Tibial nerve (tissue), 4 donors: ENCODE results near the gene PARP16.

Source experiments
- EP300 ChIP-seq, 2 donors: sonication (generic); formaldehyde crosslinking; IDR thresholded peaks; one replicate each; pipeline ENCODE4 v1.6.1; 2017; ENCODE audit warnings: antibody characterized with exemption in 2 of 2, mild to moderate bottlenecking in 1 of 2
- POLR2A ChIP-seq, 2 donors: fragments of 450-650 bp; IDR thresholded peaks; one replicate each; pipeline ENCODE4 v1.6.1; 2017; ENCODE audit warnings: antibody characterized with exemption in 2 of 2, mild to moderate bottlenecking in 2 of 2, moderate library complexity in 2 of 2
- TF ChIP-seq, protein P1 (sequence below), 5 experiments: fragments of 200-600 bp in 3 of 5; fragments of 450-650 bp in 2 of 5; sonication (generic) in 3 of 5; IDR thresholded peaks; one replicate each; pipeline ENCODE4 v1.5.1; 2016 to 2019; ENCODE audit warnings: antibody characterized with exemption in 5 of 5, mild to moderate bottlenecking in 3 of 5, moderate library complexity in 2 of 5

DNA sequence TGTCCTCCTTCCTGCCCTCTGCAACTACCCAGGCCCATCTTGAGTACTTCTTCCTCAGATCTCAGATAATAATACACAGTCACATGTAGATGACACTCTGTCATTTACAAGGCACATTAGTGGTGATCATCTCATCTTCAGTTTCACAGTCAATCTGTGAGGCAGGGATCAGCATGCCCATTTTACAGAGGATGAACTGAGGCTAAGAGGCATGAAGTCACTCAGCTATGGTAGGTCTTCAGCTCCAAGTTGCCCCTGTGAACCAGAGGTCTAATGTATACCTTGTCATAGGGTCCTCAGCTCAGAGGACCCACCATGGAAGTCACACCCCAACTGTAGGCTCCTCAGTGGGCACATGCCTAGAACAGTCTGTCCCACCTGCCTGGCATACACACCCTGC is 71.2 kb downstream of the PARP16 start:
- TF ChIP-seq, protein P1, sequence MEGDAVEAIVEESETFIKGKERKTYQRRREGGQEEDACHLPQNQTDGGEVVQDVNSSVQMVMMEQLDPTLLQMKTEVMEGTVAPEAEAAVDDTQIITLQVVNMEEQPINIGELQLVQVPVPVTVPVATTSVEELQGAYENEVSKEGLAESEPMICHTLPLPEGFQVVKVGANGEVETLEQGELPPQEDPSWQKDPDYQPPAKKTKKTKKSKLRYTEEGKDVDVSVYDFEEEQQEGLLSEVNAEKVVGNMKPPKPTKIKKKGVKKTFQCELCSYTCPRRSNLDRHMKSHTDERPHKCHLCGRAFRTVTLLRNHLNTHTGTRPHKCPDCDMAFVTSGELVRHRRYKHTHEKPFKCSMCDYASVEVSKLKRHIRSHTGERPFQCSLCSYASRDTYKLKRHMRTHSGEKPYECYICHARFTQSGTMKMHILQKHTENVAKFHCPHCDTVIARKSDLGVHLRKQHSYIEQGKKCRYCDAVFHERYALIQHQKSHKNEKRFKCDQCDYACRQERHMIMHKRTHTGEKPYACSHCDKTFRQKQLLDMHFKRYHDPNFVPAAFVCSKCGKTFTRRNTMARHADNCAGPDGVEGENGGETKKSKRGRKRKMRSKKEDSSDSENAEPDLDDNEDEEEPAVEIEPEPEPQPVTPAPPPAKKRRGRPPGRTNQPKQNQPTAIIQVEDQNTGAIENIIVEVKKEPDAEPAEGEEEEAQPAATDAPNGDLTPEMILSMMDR (IDR thresholded peaks at IDR 0.05) = no peak
- TF ChIP-seq POLR2A (IDR thresholded peaks at IDR 0.05) = no peak
- TF ChIP-seq EP300 (IDR thresholded peaks at IDR 0.05) = no peak
